GM19324 (cell line): ENCODE results near the gene KIF5A.
"Not testable (repeated sequence)": the region's sequence is repeated elsewhere in the genome, so short reads cannot be mapped to it uniquely, and the experiment has no call there.

ENCODE experiments used
- ATAC-seq: cut with Tn5 transposase; IDR thresholded peaks from one replicate; pipeline ENCODE4 v1.9.1; 2021; ENCODE audit warnings: mild to moderate bottlenecking, moderate library complexity; ENCODE audit not compliant: unreplicated experiment, low FRiP score

Gene KIF5A

DNA sequence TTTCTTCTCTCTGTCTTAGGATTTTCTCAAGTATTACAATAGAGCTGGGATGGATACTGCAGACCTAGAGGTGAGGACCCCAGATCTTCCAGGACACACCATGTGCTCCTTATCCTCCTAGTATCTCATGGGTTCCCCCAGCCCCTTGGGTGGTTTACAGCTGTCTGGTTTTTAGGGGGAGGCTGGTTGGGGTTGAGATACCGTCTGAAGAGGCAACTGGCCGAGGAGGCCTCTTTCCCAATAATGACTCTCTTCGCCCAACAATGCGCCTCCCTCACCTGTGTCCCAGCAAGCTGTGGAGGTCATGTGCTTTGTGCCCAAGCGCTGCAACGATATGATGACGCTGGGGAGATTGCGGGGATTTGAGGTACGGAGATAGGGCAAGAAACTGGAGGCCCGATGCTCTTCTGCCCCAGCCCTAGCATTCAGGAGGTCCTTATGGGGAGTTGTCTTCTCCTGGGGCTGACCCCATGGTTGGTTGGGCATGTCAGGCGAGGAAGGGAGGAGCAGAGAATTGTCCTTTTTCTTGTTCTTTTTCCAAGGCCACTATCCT, 65.2 kb downstream of the KIF5A start:
- no peak for ATAC-seq

DNA sequence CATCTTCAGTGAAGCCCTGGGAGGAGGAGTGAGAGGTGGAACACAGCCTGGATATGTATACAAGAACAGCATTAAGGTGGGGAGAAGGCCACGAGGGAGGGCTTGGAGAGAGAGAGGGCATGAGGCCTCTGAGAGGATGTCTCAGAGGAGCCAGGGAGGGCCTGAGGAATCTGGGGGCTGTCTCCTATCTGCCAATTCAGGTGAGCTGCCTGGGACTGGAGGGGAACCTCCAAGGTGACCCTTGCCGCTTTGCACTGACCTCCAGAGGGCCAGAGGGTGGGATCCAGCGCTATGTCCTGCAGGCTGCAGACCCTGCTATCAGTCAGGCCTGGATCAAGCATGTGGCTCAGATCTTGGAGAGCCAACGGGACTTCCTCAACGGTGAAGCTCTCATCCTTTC, 65.8 kb downstream of the KIF5A start:
- no peak for ATAC-seq

DNA sequence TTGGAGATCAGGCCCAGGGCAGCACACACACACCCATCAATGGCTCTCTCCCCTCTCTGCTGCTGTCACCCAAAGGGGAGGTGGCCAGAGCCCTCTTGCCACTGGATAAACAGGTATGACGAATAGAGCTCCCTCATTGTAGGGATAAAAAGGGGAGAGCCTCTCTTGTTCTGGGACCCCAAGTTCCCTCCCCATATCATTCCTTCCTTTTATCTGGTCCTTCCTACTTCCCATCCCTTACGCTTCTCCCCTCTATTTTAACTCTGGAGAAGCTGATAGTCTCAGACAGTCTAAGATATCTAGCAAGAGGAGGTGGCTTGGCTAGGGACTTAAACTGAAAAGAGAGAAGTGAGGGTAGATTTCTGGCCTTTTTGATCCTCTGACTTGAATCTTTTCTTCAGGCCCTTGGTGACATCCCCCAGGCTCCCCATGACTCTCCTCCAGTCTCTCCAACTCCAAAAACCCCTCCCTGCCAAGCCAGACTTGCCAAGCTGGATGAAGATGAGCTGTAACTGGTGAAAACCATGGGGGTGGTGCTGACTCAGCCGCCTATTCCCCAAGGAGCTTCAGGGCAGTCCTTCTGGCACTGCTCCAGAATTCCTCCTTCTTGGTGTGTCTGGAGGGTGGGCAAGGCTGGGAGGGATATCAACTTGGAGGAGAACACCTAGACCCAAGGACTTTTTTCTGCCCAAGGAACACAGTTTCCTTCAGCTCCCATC, 66.7 kb downstream of the KIF5A start:
- ATAC-seq = no peak

DNA sequence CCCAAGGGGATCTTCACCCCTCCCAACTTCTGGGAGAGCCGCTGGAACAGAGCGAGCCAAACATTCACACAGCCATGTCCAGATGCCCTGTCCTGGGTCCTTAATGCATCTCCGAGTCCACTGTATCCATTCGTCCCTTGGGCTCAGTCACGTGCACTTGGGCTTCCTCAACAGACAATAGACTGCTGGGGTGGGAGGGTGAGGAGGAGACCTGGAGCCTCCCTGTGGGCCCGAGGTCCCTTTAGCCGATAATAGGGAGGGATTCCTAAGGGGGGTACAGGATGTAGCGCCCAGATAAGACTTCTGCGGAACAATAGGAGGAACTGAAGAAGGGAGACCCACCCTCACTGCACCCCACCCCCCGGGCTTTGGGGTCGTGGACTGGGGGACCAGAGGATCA, 68.1 kb downstream of the KIF5A start:
- no peak for ATAC-seq

DNA sequence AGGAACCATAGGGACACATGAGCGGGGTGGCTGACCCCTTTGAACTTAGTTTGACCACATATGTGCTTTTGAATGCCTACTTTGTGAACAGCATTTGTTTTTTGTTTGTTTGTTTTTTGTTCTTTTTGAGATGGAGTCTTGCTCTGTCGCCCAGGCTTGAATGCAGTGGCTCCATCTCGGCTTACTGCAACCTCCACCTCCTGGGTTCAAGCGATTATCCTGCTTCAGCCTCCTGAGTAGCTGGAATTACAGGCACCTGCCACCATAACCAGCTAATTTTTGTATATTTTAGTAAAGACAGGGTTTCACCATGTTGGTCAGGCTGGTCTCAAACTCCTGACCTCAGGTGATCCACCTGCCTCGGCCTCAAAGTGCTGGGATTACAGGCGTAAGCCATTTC, 68.6 kb downstream of the KIF5A start:
- ATAC-seq = not testable (repeated sequence)

DNA sequence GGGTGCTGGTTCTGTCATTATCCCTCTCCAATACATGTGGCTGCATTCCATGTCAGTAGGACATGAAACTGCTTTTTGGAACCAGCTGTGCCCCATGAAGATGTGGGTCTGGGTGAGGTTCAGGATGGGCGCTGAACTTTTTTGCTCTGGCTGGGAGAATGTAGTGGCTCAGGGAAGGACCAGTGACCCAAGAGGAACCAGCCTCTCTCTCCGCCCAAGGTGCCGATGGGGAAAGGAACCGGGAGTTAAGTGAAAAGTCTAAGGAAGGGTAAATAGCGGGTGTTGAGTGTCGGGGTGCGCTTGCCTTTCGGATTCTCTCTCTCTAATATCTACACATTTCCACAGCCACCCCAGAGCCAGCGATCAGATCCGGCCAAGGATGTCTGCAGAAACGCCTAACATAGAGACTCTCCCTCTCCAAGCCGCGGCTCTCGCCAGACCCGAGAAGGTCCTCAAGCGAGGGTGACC, 69.2 kb downstream of the KIF5A start:
- no peak for ATAC-seq

DNA sequence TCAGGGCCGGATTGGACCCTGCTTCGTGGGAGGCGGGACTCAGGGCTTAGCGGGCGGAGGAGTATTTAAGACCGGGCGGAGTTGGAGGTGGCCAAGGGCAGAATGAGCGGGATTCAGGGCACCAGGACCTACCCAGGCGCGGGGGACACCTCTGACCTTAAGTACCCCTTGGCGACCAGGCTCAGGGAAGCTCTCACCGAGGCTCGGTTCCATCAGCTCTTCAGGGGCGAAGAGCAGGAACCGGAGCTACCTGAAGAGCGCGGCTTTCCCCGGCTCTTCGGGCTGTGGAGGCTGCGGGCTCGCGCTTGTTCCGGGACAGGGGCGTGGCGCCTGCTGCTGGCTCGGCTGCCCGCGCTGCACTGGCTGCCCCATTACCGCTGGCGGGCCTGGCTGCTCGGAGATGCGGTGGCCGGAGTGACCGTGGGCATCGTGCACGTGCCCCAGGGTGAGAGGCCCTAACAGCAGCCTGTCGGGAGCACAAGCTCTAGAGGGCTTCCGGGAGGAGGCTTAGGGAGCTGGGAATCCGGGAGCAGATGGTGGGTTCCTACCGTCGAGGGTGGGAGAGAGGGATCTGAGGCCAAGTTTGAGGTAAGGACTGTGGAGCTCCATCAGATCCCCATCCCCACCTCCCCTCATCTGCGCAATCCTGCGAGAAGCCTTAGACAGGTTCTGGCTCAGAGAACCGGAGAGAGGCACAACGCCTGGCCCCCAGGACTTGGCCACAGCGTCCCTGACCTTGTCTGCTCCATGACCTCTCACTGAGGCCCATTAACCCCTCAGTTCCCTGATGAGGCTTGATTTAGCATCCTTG, 69.8 kb downstream of the KIF5A start:
- no peak for ATAC-seq

DNA sequence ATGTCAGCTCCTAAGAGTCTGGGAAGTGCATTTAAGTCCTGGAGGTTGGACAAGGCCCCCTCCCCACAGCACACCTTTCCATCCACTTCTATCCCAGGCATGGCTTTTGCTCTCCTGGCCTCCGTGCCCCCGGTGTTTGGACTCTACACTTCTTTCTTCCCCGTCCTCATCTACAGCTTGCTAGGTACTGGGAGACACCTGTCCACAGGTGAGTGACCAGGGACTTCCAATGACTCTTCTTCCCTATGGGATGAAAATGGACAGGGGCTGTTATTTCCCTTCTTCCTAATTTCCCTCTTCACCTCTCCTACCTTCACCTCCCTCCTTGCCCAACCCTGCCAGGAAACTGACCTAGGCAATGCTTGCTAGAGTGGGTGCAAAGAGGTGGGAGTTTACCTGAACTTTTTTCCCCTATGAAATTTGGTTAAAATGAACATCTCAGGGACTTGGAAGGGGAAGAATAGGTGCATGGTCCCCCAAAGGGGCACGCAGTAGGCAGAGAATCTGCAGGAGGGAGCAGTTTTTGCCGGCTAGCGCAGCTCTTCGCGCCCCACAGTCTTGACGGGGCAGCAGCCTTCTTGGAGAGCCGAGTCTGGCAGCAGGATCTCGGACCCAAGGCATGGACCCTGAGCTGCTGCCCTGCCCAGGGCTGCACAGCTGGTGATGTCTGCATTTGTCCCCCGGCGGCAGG, 70.5 kb downstream of the KIF5A start:
- ATAC-seq = no peak

DNA sequence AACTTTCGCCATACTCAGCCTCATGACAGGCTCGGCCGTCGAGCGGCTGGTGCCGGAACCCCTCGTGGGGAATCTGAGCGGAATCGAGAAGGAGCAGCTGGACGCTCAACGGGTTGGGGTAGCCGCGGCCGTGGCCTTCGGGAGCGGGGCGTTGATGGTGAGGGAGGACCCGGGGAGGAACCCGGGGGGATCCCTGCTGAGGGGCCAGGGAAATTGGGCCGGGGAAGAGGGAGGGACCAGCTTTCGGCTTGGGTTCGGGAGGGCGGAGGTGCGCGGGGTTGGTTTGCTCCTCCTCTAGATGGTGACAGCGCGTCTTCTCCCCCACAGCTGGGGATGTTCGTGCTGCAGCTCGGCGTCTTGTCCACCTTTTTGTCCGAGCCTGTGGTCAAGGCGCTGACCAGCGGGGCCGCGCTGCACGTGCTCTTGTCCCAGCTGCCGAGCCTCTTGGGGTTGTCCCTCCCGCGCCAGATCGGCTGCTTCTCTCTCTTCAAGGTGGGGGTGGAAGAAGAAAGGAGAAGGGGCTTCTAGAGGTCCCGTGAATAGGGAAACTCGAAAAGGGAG, 71.2 kb downstream of the KIF5A start:
- no peak for ATAC-seq

DNA sequence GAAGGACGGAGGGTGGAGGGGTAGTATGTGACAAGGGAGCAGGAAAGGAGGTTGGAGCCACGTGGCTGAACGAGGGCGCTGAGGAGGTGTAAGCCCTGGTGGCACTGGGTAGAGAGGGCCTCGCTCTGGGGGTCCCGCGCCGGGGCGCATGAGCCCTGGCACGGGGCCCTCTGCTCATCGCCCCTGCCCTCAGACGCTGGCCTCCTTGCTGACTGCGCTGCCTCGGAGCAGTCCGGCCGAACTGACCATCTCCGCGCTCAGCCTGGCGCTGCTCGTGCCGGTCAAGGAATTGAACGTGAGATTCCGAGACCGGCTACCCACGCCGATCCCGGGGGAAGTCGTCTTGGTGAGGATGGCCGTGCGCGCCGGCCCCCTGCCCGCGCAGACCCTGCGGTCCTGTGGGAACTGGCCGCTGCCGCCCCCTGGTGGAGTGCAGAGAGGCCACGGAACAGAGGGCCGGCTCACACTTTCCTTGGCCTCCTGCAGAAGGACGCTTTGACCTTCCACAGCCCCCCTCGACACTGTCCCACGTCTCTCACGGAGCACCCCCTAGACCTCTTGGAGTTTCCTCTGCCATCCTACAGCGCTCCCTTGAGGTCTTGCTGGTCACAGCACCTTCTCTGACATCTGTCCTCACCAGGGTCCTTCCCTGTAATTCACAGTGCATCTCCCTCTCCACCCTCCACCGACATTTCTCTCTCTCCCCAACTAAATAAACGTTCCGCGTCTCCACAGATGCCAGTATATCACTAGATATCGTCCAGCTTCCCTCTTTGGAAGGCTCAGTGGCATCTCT, 71.9 kb downstream of the KIF5A start:
- ATAC-seq = no peak

DNA sequence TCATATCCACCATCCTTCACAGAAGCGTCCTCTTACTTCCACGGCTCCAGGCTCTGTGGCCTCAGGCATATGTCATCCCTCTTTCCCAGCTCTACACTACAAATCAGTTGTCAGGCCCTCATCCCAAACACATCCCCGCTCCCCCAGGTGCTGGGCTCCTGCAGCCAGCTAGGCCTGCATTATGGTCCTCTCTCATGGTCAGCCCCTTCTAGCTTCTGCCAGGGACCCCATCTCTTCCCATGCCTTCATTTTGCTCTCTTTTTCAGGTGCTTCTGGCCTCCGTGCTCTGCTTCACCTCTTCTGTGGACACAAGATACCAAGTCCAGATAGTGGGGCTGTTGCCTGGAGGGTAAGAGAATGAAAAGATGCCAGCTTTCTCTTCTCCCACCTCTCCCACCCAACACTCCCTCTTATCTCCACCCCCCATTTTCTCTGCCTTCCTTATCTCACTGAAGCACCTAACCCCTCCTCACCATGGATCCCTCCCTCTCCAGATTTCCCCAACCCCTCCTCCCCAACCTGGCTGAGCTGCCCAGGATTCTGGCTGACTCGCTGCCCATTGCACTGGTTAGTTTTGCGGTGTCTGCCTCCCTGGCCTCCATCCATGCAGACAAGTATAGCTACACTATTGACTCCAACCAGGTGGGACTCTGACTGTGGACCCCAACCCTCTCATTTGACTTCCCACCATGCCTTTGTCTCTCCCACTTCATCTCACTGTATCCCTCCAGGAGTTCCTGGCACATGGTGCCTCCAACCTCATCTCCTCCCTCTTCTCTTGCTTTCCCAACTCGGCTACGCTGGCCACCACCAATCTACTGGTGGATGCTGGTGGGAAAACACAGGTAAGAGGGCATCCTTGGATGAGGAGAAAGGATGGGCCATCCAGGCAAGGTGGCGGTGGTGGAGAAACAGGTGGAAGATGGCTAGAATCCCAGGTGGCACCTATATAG, 72.7 kb downstream of the KIF5A start:
- ATAC-seq = no peak

DNA sequence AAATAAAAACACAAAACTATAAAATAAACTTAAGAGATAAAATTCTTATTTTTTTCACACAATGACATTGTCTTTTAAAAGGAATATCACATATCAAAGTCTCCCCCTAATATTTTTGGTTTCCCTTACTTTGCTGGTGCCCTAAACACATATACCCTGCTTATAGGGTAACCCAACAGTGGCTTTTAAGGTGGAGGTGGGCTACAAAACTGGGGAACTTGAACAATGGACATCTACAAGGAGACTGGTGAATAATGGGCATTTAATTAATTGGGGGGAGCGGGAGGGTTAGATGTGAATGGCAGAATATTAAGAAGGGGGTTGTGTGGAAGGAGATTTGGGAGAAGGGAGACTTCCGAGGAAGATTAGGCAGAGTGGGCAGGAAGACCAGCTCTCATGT, 73.5 kb downstream of the KIF5A start:
- no peak for ATAC-seq

DNA sequence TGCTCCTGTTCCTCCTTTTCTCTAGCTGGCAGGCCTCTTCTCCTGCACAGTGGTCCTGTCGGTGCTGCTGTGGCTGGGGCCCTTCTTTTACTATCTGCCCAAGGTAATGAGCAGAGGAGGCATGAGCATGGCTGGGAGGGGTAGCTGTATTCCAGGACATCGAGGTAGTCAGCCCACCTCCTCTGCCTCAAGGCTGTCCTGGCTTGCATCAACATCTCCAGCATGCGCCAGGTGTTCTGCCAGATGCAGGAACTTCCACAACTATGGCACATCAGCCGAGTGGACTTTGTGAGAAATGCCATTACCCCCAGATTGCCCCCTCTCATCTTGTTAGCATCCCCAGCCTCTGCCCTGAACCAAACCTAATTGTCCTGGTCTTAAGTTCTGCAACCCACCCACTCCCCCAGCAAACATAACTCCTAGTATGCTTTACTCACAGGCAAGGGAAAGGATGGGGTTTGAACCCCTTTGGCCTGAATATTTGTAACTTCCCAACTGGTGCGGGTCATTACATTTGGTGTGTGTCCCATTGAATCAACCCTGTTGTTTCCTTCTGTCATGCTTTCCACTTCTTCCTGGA, 74.1 kb downstream of the KIF5A start:
- ATAC-seq = no peak

DNA sequence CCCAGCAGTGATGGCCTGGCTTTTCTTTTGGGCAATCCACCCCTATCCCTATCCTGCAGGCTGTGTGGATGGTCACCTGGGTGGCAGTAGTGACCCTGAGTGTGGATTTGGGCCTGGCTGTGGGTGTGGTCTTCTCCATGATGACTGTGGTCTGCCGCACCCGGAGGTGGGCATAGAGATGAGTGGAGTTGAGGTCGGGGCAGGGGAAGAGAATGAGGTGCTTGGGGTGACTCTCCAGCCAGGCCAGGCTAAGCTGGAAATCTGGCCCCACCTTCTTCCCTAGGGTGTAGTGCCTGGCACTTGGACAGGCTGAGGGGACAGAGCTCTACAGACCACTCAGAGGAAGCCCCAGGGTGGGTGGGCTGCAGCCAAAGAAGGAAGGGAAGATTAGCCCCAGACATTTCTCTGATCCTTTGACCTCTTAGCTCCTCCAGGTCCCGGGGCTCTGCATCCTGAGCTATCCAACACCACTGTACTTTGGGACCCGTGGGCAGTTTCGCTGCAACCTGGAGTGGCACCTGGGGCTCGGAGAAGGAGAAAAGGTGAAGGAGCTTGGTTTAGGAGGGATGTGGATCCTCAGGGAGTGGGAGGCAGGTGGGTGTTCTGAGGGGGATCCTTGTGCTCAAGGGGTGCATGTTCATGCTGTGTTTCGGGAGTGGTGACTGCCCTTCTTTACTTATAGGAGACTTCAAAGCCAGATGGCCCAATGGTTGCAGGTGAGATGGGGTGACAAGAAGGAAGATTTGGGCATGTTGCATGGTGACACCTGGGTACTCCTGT, 74.8 kb downstream of the KIF5A start:
- ATAC-seq = no peak

DNA sequence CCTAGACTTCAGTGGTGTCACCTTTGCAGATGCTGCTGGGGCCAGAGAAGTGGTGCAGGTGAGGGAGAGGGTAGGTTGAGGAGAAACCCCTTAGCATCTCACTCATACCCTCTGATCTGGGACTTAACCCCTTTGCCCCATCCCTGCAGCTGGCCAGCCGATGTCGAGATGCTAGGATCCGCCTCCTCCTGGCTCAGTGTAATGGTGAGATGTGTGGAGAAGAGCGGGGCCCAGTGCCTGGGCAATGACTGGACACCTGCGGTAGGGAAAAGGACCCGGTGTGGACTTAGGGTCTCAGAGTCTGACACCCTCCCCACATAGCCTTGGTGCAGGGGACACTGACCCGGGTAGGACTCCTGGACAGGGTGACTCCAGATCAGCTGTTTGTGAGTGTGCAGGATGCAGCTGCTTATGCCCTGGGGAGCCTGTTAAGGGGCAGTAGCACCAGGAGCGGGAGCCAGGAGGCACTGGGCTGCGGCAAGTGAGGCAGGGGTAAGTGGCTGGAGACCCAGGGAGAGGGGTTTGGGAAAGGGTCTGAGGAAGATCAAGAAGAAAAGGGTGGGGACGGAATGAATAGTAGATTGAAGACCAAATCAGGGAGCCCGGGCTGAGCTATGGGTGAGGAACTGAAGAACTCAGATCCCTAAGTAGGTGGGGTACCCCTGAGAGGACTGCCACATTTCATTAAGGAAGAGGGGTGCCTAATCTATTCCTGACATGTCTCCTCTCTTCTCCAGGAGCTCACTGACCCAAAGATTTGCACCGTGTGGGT, 75.6 kb downstream of the KIF5A start:
- ATAC-seq = no peak

DNA sequence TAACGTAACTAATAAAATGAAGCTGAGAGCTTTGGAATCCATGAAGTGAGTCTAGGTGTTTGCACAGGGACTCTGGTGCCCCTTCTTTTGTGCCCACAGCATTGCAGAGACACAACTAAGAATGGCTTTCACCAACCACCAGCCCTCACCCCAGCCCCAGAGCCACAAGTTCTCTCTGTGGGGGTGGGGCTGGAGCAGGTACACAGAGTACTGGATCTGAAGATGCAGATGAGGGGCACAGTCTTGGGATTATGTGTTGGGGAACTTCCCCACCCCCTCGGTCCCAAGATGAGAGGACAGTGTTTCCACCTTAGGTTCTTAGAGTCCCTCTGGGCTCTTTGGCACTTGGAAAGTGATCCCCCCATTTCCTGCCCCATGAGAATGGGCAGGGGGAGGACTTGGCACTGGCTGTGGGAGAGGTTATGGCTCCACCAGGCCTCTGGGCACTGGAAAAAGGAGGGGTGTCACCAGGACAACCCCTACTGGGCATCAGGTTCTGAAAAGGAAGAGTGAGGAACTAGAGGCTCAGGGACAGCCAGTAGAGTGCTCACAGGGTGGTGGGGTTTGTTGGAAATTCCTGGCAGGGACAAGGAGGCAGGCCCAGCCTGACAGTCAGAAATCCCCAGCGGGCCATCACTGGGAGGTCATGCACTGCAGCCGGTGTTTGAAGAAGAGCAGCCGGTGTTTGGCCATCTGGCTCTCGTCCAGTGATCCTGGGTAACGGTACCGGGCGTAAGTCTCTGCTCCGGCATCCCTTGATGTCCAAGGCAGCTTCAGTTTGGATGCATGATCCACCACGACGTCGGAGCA, 76.5 kb downstream of the KIF5A start:
- ATAC-seq = no peak
